GM12801 (cell line): ENCODE results near the gene GTPBP4.

ENCODE experiments used
- TF ChIP-seq, protein P1 (sequence below): IDR thresholded peaks from one replicate; pipeline ENCODE4 v1.5.1; 2011; ENCODE audit warnings: control low read depth; ENCODE audit not compliant: insufficient read length; ENCODE audit errors: extremely low read depth

The GTPBP4 gene

DNA sequence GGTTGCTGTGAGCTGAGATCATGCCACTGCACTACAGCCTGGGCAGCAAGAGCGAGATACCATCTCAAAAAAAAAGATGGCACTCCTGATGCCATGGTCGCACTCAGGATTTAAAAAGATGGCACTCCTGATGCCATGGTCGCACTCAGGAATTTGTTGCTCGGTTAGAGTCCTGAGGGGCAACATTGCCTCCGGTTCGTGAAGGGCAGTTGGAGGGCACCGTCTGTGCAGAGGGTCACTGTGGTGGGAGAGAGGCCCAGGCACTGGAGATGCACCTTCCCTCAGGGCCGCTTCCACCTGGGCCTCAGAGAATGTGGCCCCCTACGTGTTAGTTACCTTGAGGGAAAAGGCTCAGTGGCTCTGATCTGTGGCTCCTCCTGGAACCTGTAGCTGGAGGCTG, 18.3 kb downstream of the GTPBP4 start:
- TF ChIP-seq, protein P1, sequence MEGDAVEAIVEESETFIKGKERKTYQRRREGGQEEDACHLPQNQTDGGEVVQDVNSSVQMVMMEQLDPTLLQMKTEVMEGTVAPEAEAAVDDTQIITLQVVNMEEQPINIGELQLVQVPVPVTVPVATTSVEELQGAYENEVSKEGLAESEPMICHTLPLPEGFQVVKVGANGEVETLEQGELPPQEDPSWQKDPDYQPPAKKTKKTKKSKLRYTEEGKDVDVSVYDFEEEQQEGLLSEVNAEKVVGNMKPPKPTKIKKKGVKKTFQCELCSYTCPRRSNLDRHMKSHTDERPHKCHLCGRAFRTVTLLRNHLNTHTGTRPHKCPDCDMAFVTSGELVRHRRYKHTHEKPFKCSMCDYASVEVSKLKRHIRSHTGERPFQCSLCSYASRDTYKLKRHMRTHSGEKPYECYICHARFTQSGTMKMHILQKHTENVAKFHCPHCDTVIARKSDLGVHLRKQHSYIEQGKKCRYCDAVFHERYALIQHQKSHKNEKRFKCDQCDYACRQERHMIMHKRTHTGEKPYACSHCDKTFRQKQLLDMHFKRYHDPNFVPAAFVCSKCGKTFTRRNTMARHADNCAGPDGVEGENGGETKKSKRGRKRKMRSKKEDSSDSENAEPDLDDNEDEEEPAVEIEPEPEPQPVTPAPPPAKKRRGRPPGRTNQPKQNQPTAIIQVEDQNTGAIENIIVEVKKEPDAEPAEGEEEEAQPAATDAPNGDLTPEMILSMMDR = no peak

DNA sequence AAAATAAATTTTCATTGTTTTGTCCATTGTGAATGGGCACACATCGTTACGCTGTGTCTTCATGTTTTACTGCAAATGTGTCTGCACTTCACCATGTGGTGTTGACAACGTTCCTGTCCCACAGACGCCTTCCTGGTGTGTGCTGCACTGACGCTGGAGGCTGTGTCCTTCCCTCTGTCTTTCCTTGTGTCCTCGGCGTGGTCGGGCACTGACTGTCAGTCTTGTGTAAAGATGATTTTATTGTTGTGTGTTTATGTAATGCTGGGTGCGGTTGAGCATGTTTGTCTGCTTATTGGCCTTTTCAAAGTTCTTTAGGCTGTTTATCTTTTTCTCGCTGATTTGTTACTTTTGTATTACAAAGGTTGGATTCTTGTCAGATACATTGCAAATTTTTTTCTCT, 19.3 kb downstream of the GTPBP4 start:
- TF ChIP-seq, protein P1 = no peak

DNA sequence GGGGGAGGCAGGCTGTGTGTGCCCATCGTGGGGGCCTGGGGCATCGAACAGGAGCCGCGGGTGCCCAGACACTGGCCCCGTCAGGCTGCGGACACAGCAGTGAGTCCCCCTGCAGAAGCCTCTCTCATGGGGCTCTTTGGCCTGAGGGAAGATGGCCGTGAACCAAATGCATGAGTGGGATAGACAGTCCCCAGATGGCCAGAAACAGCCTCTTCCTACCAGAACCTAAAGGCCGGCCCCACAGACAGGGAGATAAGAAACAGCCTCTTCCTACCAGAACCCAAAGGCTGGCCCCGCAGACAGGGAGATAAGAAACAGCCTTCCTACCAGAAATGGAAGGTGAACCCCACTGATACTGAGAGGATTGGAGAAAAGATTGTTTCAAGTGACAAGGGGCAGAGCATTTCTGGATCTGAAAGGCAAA, 20.8 kb downstream of the GTPBP4 start:
- TF ChIP-seq, protein P1 = no peak

DNA sequence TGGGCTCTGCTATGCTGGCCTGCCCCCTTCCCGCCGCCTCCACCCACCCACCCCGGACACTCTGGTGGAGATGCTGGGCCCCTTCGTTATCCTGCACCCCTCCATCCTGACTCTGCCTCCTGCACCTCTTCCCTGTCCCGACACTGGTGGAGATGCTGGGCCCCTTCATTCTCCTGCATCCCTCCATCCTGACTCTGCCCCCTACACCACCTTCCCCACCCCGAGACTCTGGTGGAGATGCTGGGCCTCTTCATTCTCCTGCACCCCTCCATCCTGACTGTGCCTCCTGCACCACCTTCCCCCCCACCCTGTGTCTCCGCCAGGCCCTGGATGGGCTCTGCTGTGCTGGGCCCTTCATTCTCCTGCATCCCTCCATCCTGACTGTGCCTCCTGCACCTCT, 22.5 kb downstream of the GTPBP4 start:
- TF ChIP-seq, protein P1 = no peak

DNA sequence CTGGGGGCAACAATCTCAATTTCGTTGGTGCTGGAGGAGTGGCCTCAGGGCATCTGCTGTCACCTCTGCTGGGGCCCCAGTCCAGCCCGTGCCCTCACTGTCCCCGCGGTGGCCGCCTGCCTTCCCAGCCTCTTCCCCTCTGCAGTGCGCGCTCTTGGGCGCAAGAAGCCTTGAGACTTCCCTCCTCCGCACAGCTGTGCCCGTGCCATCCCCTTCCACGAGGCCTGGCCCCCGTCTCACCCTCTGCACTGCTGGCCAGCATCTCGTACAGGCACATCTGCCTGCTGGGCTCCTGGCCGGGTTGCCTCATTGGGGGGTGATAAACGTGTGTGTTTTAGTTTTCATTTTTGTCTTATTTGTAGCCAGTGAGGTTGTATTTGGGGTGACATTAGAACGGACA, 23.5 kb downstream of the GTPBP4 start:
- TF ChIP-seq, protein P1 = no peak

DNA sequence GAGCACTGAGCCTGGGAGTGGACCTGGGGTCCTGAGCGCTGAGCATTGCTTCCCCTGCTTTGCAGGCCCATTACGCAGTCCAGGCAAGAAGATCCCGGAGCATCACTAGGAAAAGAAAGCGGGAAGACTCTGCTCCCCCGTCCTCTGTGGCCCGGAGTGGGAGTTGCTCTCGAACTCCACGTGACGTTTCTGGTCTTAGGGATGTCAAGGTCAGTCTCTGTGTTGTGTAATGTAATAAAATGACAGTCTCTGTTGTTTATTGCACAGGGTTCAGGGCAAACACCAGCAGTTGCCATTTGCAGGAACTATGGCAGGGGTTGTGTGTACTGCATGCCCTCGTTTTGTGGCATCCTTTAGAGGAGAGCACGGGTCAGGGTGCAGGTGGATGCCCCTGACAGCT, 27.5 kb downstream of the GTPBP4 start:
- TF ChIP-seq, protein P1 = no peak

DNA sequence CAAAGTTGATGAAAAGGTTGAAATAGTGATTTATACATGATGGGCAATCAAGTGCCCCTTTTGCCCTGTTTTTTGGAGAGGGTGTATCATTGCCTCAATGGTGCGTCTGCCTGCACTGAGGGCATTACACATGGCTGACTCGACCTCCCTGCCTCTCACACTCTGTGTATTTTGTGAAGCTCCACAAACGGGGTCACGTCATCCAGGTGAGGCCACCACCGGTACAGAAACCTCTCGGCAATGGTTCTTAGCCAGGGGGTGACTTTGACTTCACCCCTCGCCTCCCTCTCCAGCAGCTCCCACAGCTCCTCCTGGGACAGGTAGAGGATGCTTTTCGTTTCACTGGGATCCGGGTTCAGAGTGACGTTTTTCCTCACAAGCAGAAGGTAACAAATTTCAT, 31.1 kb downstream of the GTPBP4 start:
- TF ChIP-seq, protein P1 = no peak

DNA sequence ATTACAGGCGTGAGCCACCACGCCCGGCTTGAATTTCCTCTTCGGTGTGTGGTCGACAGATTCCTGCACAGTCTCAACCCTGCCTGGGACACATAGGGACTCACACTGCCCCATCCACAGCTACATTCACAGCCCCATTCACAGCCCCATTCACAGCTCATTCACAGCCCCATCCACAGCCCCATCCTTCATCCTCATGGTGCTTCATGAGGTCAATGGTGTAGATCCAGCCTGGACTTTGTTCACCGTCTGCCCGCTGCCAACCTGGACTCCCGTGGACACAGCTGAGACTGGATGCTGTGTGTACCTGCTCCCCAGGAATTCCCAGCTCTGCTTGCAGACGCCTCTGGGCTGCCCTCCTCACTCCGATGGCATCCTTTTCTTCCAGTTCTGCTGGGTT, 32.2 kb downstream of the GTPBP4 start:
- TF ChIP-seq, protein P1 = no peak
